Midbrain (tissue), 1 donor: ENCODE data around the gene TNKS1BP1.
"Not testable (repeated sequence)": the region's sequence is repeated elsewhere in the genome, so short reads cannot be mapped to it uniquely, and the experiment has no call there.

ENCODE experiments used
- DNase-seq: peaks from one replicate; lab custom pipeline; 2025; lab: John Stamatoyannopoulos, UW

Gene TNKS1BP1

DNA sequence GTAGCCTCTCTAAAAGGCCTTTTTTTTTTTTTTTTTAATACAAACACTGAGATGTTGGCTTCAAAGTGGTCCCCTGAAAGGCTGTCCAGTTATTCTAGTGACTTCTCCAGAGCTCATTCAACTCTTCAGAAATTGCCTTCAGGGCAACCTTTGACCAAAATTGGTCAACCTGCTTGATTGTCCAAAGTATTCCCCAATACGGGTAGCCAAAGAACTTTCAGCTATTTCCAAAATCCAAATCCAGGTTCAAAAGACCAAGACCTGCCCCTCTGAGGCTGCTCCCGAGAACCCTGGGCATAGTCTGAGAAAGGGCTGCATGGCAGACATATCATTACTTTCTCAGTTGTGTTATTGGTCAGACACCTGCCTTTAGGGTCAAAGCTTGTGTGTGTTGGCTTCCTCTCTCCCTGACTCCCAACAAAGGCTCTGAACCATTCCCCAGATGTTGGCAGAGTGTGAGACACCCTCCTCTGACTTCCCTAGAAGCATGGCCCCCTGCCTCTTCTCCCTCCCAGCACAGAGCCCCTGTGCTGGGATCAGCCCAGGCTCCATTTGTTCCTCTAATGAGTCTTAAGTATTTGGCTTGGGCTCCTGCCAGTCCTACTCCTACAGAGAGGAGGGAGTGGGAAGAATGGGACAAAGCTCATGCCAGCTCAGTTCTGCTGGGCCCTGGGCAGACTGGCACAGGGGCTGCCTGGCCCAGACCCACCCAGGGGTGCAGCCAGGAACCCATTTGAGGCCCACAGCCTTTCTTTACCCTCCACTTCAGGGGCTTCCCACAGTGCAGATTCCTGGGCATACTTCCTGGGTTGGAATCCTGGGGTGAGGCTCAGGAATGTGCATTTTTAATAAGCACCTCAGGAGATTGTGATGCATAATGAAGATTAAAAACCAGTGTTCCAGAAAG is 30.3 kb downstream of the TNKS1BP1 start:
- DNase-seq, result no peak

DNA sequence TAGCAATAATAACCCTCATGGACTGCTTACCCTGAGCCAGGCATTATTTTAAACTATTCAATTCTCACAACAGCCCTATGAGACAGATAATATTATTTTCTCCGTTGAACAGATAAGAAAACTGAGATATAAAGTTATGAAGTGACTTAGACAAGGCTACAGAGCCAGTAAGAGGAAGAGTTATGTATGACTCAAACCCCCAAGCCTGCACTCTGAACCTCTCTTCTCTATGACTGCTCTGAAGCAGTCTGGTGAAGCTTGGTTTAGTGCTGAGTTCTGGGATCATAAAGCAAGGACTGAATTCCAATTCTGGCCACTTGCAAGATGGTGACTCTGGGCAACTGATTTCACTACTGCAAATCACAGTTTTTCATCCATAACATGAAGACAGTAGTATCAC is 34.5 kb downstream of the TNKS1BP1 start:
- DNase-seq, result no peak

DNA sequence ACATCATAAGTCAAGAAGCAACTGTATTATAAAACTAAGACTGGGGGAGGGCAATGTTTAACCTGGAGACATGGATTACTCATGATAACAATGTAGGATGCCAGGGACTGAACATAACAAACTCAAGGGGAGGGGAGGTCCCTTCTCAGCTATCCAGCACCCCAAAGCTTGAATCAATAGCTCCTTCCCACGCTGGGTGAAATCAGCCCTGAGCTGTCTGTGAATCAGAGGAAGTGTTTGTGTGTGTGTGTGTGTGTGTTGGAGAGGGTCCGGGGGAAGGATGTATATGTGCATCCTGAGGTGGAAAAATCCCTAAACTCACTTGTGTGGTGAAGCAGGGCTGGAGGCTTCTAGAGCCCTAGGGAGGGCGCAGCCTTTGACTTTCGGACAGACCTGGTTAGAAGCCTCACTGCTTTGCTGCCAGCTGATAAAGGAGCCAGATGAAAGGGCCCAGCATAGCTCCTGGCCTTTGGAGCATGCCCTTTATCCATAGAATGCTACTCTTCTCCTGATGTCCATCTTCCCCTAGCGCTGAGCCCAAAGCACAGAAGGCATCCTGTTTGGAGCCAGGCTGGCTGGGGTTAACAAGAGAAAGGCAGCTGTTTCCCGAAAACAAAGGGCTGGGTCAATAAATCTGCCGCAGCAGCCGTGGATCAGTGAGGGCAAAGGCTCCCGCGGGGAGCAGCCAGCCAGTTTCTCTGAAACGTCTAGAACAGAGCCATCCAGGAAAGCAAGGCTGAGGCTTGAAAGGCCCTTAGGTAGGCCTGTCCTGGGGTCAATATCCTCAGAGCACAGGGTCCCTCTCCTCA is 35.8 kb downstream of the TNKS1BP1 start:
- no peak for DNase-seq

DNA sequence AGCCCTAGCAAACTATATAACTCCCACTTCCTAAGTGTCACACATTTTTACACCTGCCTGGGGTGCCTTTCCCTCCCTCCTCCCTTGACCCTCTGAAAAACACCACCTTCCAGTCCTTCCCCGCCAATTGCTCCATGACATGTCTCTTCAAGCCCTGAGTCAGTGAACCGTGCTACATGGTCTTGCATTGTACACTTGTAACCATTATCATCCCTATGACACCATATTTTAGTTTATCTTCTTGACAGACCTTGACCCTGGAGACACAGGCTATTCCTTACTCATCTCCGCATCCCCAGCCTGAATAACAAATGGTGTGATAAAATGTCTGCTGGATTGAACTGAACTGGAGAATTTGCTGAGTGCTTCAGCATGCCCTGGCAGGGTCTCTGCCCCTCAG is 36.9 kb downstream of the TNKS1BP1 start:
- DNase-seq, result no peak

DNA sequence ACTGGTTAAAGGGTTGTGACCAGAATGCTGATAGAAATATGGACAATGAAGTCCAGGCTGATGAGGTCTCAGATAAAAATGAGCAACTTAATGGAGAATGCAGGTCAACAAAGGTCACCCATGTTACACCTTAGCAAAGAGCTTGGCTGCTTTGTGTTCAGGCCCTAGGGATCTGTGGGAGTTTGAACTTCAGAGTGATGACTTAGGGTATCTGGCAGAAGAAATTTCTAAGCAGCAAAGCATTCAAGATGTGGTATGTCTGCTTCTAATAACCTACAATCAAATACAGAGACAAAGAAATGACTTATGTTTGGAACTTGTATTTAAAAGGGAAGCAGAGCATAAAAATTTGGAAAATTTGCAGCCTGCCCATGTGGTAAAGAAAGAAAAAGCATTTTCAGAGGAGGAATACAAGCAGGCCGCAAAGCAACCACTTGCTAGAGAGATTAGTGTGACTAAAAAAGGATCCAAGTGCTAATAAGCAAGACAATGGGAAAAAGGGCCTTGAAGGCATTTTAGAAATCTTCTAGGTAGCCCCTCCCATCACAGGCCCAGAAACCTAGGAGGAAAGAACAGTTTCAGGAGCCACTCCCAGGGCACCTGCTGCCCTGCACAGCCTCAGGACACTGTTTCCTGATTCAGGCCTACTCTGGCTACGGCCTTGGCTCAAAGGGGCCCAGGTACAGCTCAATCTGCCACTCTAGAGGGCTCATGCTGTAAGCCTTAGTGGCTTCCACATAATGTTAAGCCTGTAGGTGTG is 41.3 kb downstream of the TNKS1BP1 start:
- DNase-seq, result no peak

DNA sequence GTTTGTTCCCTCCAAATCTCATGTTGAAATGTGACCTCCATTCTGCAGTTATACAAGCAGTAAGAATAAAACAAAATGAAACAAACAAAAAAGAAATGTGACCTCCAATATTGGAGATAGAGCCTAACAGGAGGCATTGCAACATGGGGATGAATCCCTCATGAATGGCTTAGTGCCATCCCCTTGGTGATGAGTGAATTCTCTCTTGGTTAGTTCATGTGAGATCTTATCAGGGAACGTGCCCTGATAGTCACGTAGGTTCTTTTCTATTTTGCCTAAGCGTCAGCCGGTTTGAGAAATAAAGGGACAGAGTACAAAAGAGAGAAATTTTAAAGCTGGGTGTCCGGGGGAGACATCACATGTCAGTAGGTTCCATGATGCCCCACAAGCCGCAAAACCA is 43.2 kb downstream of the TNKS1BP1 start:
- DNase-seq, result not testable (repeated sequence)

DNA sequence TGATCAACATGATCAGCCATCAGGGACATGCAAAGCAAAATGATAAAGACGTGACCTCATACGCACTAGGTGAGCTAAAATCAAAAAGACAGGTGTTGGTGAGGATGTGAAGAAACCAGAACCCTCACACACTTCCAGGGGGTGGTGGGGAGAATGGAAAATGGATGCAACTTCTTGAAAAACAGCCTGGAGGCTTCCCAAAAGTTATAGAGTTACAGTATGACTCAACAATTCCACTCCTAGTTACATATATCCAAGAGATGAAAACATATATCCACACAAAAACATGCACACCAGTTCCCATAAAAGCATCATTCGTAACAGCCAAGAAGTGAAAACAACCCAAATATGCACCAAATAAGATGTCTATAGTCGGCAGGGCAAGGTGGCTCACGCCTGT is 45.6 kb downstream of the TNKS1BP1 start:
- no peak for DNase-seq

DNA sequence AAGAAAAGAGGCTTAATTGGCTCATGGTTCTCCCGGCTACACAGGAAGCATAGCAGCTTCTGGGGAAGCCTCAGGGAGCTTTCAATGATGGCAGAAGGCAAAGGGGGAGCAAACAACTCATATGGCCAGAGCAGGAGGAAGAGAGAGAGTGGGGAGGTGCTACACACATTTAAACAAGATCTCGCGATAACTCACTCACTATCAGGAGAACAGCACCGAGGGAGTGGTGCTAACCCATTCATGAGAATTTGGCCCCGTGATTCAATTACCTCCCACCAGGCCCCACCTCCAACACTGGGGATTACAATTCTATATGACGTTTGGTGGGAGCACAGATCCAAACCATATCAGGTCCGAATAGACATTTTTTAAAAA is 46.0 kb downstream of the TNKS1BP1 start:
- no peak for DNase-seq

DNA sequence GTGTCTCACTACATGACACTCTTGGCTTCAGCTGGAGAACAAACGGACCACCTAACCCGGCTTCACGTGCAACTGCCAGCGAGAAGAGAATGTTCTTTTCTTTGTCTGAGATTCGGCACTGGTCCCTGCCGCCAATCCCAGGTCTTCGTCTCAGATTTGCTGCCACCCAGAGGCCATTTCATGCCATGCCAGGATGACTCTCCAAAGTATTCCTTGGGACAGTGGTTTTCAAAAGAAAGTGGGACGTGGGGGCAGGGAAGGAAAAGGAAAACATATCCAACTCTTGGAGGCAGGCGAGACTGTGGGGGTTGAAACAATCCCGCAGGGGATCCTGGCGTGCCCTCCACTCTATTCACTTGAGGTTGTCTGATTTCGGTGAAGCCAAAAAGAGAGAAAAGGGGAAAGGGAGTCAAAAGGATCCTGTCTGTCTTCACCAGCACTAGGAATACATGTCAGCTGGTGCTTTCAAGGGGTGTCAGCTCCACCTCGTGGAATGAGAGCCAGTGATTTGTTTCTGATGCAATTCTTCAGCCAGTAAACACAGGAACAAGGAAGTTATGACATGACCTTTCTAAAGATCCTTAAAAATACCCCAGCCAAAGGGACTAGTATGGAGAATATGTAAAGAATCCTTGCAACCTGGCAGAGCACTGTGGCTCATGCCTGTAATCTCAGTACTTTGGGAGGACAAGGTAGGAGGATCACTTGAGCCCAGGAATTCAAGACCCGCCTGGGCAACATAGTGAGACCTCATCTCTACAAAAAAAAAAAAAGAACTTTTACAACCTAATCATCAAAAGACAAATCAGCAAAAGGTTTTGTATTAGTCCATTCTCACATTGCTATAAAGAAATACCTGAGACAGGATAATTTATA is 46.7 kb downstream of the TNKS1BP1 start:
- DNase-seq, result peak; percentile 65

DNA sequence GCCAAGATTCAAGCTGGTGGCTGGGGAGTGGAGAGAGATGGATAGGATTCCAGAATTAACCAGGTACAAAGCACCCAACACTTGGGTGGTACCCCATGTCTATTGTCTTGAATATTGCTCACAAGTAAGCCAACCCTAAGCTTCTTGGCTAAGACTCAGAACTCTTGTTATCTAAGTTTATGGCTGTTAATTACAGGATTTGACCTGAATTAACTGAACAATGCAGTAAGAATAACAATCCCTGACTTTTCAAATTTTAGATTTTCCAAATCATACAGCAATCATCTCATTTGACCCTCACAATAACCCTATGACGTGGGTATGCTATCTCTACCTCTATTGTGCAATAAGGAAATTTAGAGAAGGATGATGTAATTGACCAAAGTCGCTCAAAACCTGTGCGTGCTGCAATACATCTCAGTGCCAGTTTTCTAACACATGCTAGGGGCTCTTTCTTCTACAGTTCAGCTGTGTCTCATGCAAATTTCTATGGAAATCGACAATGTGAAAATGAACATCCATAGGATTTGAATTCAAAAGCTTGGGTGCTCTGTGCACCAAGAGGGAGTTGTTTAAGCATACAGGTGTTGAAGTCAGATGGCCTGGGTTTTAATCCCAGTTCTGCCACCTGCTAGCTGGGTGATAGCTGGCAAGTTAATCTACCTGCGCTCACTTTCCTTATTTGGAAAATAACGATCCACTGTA is 47.6 kb downstream of the TNKS1BP1 start:
- DNase-seq, result no peak

DNA sequence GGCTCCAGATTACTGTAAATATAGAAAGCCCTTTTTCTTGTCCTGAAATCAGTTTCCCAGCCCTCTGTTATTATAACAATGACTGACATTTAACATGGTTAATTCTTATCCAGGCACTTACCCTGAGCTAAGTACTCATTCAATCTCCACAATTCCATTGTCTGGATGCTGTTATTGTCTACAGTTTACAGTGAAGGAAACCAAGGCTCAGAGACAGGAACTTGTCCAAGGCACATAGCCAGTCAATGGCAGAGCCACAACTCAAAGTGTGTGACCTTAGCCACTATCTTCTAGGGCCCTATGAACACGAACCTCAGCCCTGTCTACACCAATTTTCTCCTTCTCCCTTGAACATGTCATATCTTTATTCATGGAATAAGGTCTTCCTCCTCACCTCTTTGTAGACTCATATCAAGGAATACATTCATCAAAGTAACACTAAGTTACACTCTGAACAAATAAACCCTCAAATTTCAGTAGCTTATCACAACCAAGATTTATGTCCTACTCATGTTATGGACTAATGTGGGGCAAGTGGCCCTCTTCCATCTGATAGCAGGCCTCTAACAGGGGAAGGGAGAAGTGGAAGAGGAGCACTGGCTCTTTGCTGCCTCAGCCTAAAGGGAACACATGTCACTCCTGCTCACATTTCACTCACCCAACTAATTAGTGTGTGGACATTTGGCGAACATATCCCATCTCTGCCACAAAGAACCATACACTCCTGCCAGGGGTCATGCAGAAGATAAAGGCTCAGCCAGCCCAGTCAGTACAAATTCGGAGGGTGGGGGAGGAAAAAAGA is 48.4 kb downstream of the TNKS1BP1 start:
- no peak for DNase-seq

DNA sequence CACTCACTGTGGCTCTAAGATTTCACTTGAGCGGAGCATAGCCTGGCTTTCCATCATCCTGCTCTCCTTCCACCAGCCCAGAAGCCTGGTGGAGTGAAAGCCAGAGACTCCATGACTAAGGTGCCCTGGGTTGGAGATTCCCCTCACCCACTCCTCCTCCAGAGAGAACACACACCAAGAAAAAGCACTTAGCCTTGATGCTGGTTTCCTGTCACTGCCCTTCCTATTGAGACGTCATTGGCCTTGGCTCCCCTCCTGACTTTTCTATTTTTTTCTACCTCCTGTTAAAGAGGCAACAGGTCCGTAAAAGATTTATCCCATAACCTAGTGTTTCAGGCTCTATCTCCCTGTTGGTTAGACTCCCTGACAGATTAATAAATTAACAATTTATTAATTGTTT is 49.2 kb downstream of the TNKS1BP1 start:
- DNase-seq, result no peak

DNA sequence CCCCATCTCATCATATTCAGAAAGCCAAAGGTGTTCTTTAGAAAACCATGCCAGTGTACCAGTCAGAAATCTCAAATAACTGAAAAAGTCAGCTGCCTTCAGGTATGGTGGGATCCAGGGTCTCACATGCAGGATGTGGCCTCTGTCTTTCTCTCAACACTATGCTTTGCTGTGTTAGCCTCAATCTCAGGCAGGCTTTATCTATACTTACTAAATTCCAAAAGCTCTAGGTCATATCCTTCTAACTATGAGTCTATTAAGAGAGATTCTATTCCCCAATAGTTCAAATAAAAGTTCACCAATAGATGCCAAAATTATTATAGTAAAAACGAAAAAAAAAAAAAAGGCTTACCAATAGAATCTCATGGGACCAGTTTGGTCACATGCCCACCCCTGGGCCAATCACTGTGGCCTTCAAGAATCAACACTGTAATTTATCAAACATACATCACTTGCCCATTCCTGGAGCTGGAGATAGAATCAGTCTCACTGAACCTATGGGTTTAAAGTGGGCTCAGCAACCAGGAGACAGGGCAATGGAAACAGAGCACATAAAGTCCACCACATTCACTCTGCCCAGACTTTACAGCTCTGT is 49.8 kb downstream of the TNKS1BP1 start:
- no peak for DNase-seq

DNA sequence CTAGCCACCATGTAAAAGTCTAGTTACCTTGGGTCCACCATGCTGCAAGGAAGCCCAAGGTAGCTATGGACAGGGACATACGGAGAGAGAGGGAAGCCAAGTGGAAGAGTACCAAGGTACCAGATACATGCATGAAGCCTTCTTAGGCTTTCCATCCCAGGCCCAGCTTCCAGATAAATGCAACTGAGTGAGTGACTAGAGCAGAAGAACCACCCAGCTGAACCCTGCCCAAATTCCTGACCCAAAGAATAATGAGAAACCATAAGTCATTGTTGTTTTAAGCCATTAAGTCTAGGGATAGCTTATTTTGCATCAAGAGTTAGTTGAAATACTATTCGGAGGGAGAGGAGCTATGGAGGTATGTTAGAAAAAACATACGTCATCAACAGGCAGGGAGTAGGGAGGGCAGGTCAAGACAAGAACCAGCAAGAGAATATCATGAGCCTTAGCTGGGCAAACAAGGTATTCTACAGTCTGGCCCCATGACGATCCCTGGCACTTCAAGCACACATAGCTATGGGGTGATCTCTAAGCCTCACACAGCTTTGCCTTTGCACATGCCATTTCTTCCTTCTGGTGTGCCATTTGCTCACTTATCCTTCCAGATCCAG is 51.2 kb downstream of the TNKS1BP1 start:
- no peak for DNase-seq

DNA sequence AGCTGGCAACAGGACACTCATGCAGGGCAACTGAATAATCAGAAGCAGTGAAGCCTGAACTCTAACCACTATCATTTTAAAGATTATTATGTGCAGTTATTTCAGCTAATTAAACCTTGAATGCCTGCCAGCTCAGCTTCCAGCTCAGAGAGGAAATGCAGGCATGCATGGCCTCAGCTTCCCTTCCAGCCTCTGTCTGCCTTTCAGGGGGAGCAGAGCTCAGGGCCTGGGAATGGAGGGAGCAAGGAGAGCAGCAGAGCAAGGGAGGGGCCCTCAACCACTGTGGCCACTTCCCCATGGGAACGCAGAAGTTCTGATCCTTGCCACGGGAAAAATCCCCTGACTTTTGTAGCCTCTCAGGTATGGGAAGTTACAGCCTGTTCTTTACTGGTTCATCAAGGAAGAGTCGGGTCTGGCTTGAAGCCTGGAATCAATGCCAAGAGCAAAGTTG is 55.2 kb downstream of the TNKS1BP1 start:
- DNase-seq, result no peak

DNA sequence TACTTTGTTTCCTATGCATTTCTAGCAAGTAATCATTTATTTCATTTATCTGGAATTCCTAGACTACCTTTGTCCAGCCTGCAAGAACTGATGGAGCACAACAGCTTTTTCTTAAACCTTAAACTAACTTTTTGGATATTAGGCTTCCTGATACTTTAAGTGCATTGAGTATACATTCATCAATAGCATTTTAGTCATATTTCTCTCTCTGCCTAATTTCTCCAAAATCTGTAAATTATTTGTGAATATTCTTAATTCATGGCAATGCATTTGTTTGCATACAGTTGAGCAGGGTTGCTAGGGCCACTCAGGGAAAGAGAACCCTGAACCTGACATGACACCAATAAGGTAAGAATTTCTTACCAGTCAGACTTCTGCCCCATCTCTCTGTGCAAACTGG is 58.6 kb downstream of the TNKS1BP1 start:
- DNase-seq, result no peak

DNA sequence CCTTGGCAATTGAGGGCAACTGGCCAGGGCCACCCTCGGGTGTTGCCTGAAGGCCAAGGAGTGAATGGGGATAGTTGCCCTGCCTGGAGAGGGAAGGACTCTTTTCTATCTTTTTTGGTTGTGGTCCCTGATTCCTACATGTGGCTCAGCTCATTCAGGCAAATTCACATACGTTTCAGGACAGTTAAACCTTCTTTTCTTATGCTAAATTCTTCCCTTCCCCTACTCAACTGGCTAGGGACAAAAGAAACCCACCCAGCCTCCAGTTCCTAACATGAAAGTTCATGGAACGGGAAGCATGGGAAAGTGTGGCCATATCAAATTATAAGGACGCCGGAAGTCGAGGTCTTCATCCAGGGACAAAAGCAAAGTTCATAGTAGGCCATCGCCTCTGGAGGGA is 61.4 kb downstream of the TNKS1BP1 start:
- DNase-seq, result no peak

DNA sequence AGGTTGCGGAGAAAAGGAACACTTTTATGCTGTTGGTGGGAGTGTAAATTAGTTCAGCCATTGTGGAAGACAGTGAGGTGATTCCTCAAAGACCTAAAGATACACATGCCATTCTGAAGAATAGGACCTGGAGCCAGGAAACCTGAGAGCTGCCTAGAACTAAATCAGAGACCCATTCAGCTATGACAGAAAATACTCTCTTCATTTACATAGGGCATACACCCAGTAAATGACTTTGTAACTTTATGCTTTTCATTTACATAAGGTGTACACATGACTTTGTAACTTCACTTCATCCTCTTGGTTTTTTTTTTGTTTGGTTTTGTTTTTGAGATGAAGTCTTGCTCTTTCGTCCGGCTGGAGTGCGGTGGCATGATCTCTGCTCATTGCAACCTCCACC is 62.6 kb downstream of the TNKS1BP1 start:
- no peak for DNase-seq
